Measurements from ENCODE around the gene ILKAP. TPM values are rescaled to one million over a fixed set of nuclear protein-coding genes. Genes with fewer than 3 reads are reported as not detected.

Gene ILKAP
- total RNA-seq, 4 donors from 2014 or later: 27.2 to 48.0 (median 37.2) TPM

DNA sequence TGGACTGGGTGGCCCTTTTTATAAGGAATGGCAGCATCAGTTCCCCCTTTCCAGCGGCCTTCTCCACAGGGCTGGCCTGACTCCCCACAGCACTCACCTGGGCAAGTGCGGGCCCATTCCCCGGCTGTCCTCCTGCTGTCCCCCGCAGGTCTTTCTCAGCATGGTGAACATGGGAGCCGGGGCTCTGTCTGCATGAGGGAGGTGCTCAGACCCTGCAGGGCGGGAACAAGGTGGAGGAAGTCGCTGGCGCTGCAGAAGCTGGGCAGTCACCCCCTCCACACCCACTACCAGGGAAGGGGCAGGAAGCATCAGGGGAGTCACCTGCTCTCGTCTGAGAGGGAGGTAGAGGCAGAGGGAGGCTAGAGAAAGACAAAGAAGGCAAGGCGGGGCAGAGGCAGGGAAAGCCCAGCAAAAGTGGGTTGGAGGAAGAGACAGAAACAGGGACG lies 24.1 kb upstream of the ILKAP start:
- TF ChIP-seq, protein P1, sequence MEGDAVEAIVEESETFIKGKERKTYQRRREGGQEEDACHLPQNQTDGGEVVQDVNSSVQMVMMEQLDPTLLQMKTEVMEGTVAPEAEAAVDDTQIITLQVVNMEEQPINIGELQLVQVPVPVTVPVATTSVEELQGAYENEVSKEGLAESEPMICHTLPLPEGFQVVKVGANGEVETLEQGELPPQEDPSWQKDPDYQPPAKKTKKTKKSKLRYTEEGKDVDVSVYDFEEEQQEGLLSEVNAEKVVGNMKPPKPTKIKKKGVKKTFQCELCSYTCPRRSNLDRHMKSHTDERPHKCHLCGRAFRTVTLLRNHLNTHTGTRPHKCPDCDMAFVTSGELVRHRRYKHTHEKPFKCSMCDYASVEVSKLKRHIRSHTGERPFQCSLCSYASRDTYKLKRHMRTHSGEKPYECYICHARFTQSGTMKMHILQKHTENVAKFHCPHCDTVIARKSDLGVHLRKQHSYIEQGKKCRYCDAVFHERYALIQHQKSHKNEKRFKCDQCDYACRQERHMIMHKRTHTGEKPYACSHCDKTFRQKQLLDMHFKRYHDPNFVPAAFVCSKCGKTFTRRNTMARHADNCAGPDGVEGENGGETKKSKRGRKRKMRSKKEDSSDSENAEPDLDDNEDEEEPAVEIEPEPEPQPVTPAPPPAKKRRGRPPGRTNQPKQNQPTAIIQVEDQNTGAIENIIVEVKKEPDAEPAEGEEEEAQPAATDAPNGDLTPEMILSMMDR (IDR thresholded peaks at IDR 0.05; ENCODE audit: low read depth): no peak

DNA sequence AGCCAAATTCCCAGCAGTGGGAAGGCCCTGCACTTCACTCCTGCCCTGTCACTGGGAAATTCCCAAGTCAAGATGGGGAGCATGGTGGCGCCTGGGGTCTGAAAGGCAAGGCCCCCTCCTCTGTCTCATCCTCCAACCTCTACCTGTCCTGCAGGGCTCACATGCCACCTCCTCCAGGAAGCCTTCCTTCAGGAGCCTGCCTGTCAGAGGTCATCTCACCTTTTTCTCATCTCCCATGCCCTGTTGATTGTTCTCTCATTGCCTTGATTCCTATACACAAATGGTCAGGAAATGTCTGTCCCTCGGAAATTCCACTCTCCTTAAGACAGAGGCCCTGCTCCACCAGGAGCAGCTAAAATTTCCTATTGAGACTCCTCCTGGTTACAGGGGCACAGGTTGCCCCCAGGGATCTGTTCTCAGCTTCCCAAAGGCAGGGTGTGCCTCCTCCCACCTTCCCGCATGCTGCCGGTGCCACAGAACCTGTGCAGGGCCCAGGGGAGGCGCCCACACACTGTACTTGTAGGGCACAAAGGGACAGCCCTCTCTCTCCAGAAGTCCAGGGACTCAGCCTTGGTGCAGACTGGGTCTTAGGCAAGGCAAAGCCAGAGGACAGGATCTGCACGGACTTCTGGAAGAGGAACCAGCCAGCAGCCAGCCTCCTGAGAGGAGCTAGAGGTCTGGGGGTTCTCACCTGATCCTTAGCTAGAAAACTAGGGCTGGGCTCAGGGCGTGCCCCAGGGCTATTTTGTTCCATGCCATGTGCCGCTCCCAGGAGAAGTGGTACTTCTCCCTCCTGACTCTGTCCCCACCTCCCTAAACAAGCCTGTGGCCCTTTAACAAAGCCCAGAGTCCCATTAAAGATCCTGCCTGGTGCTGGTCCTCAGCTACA lies 23.4 kb upstream of the ILKAP start:
- TF ChIP-seq, protein P1 (IDR thresholded peaks at IDR 0.05; ENCODE audit: low read depth): no peak

DNA sequence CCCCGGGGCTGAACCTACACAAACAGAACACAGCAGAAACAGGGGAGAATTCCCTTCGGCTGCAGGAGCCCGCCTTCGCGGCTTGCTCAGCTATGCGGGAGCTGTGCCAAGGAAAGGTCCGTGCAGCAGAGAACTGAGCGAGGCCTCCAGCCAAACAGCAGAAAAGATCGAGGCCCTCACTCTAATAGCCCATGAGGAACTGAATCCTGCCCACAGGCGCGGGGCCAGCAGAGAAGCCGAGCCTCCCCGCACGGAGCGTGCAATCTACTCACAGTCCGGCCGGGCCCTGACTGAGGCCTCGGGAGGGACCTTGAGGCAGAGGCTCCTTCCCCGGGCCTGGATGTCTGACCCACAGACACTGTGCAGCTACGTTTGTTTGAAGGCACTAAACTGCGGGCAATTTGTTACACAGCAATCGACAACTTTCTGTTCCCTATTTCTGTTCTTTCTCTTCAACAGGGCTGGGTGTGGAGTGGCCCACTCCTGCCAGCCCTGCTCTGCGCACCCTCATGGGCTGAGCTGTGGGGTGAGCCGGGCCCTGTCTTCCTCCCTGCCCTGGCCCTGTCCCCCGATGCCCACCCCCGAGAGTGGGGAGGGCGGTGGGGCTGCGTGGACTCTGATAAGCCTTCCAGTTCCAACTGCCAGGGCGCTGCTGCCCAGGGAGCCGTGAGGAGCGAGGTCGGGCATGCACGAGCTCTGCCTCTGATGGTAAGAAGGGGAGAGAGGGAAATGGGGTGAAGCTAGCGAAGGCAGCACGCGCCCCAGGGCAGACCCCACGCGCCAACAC lies 22.6 kb upstream of the ILKAP start:
- TF ChIP-seq, protein P1 (IDR thresholded peaks at IDR 0.05; ENCODE audit: low read depth): no peak

DNA sequence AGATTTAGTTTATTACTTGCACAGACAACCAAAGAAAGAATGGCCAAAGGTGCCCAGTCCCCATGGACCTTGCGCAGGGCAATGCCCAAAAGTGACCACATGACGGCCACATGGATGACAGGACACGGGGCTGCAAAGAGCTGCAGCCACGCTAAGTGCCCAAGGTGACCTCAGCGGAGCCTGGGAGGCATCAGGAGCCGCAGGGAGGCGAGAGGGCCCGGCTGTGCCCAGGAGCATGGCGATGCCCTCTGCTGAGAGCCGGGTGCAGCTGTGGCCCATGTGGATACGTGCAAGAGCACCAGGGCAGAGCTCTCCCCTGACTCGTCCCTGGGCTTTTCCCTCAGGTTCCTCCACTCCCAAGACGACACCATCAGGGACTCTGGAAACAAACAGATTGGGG lies 21.6 kb upstream of the ILKAP start:
- TF ChIP-seq, protein P1 (IDR thresholded peaks at IDR 0.05; ENCODE audit: low read depth): no peak

DNA sequence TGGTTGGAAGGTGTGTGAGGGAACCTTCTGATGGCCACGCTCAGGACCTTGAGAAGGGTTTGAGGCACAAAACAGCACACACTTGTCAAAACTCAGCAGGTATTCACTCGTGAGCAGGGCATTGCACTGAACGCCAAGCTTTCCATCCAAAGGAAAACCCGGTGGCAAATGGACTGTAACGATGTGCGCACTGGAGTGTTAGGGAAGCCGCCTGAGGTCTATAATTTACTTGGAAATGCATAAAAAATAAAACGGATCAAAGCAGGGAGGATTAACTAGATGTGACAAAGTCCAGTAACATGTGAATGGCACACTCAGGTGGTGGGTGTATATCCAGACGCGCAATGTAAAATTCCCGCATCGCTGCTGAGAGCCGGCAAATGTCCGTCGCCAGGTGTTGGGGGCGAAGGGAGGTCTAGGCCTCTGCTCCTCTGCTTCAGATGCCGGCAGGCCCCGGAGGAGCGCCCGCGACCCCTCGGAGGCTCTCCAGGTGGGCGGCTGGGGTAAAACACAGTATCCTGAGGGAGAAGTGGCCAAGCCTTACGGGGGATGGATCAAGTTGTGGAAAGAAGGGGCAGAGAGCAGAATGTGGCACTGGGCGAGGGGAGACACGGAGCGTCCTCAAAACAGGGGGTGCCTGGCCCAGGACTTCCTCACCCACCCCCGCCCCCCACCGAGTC lies 21.0 kb upstream of the ILKAP start:
- TF ChIP-seq, protein P1 (IDR thresholded peaks at IDR 0.05; ENCODE audit: low read depth): no peak

DNA sequence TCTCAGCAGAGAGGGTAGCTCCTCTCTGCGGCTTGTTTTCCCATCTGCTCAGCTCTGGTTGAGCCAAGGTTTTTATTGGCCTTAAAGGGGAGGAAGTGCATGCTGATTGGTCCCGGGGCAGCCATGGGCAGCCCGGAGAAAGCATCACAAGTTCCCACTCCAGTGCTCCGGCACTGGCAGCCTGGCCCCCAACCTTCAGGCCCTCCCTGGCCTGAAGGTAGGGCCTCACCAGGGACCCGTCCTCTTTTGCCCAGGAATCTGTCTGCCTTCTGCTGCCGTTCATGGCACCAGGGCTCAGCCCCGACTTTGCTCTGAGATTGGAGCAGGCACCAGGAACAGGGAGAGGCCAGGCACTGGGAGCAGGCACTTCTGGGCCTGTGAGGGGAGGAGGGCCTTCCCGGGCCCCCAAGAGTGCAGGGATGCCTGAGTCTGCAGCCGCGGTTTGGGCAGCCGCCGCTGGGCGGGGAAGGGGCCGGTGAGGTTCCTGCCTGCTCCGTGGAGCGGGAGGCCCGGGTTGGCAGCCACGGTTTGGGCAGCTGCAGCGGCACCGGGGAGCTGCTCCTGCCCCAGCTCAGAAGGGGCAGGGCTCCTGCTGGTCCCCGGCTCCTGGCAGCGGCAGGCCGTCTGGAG lies 17.5 kb upstream of the ILKAP start:
- TF ChIP-seq, protein P1 (IDR thresholded peaks at IDR 0.05; ENCODE audit: low read depth): no peak
